ENCODE data around the gene NOB1. TPM values are rescaled to one million over a fixed set of nuclear protein-coding genes. Genes with fewer than 3 reads are reported as not detected.

NOB1 gene
- total and polyA plus RNA-seq, 2 experiments from 2014 or later, result 41.4 to 56.6 TPM

DNA sequence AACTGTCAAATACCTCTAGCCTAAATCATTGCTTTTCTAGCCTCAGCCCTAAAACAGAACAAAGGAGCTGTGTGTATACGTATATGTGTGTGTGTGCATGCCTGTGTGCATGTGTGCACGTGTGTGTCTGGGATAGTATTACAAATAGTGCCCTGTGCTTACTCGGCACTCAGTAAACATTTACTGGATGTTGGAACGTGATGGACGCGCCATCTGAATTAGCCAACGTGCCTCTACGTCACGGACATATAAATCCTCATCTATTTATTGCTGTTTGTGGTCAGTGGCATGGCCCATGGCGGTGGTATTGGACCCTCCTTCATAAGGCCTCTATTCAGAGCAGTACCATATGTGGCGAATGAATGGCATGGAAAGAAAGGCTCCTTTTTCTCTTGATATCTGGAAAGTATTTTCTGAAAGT lies 44.9 kb upstream of the NOB1 start:
- Mint-ChIP-seq H3K27ac (no peak overlapping the region), H3K27me3 (ENCODE audit: insufficient read depth, low read depth, poor library complexity) (no peaks in the 10 kb centered on the region), H3K9me3 (no peaks in the 10 kb centered on the region), H3K4me1 (peaks cover 7% of the 10 kb centered on the region; the same call in 2 of the 3 replicates), H3K36me3 (ENCODE audit: low read depth) (peaks cover 13% of the 10 kb centered on the region), H3K4me3 (no peak overlapping the region)
- Histone ChIP-seq H3K4me2 (no peak overlapping the region), H3K36me3 (ENCODE audit: insufficient read depth) (0 out of 2 replicates have a peak, but pooled peaks cover 3% of the 10 kb centered on the region), H3F3A (replicated peaks; ENCODE audit: low read depth) (no peaks in the 10 kb centered on the region; the same call in 1 of the 2 replicates), H3K27me3 (ENCODE audit: insufficient read depth) (no peaks in the 10 kb centered on the region), H3K4me1 (ENCODE audit: insufficient read depth) (no peaks in the 10 kb centered on the region), H3K9me2 (ENCODE audit: insufficient read depth) (no peaks in the 10 kb centered on the region), H4K20me1 (replicated peaks; ENCODE audit: insufficient read depth) (no peaks in the 10 kb centered on the region), H2AFZ (no peak overlapping the region), H3K4me3 (no peak overlapping the region), H3K27ac (ENCODE audit: low read depth) (no peak overlapping the region), H3K79me2 (replicated peaks; ENCODE audit: insufficient read depth) (no peaks in the 10 kb centered on the region)
- no peak for DNase-seq (ENCODE audit: low spot score)
- no peak for TF ChIP-seq EZH2 (IDR thresholded peaks at IDR 0.05; ENCODE audit: low read depth, unreplicated experiment)
- TF ChIP-seq, protein P1, sequence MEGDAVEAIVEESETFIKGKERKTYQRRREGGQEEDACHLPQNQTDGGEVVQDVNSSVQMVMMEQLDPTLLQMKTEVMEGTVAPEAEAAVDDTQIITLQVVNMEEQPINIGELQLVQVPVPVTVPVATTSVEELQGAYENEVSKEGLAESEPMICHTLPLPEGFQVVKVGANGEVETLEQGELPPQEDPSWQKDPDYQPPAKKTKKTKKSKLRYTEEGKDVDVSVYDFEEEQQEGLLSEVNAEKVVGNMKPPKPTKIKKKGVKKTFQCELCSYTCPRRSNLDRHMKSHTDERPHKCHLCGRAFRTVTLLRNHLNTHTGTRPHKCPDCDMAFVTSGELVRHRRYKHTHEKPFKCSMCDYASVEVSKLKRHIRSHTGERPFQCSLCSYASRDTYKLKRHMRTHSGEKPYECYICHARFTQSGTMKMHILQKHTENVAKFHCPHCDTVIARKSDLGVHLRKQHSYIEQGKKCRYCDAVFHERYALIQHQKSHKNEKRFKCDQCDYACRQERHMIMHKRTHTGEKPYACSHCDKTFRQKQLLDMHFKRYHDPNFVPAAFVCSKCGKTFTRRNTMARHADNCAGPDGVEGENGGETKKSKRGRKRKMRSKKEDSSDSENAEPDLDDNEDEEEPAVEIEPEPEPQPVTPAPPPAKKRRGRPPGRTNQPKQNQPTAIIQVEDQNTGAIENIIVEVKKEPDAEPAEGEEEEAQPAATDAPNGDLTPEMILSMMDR (conservative IDR thresholded peaks at IDR 0.05; ENCODE audit: low read depth in 2 of 2), result no peak
- no peak for TF ChIP-seq ZNF331 (CRISPR knock-in tag; IDR thresholded peaks at IDR 0.05; ENCODE audit: low read depth)
- no peak for TF ChIP-seq NANOG (IDR thresholded peaks at IDR 0.05; ENCODE audit: borderline replicate concordance)
- no peak for TF ChIP-seq CREB1 (CRISPR knock-in tag; IDR thresholded peaks at IDR 0.05; ENCODE audit: low read depth)
- no peak for TF ChIP-seq JUNB (IDR thresholded peaks at IDR 0.05; ENCODE audit: unreplicated experiment)
- no peak for TF ChIP-seq ZNF114 (CRISPR knock-in tag; IDR thresholded peaks at IDR 0.05)
- no peak for TF ChIP-seq POLR2AphosphoS5 (IDR thresholded peaks at IDR 0.05; ENCODE audit: low read depth)
- TF ChIP-seq, protein P2, sequence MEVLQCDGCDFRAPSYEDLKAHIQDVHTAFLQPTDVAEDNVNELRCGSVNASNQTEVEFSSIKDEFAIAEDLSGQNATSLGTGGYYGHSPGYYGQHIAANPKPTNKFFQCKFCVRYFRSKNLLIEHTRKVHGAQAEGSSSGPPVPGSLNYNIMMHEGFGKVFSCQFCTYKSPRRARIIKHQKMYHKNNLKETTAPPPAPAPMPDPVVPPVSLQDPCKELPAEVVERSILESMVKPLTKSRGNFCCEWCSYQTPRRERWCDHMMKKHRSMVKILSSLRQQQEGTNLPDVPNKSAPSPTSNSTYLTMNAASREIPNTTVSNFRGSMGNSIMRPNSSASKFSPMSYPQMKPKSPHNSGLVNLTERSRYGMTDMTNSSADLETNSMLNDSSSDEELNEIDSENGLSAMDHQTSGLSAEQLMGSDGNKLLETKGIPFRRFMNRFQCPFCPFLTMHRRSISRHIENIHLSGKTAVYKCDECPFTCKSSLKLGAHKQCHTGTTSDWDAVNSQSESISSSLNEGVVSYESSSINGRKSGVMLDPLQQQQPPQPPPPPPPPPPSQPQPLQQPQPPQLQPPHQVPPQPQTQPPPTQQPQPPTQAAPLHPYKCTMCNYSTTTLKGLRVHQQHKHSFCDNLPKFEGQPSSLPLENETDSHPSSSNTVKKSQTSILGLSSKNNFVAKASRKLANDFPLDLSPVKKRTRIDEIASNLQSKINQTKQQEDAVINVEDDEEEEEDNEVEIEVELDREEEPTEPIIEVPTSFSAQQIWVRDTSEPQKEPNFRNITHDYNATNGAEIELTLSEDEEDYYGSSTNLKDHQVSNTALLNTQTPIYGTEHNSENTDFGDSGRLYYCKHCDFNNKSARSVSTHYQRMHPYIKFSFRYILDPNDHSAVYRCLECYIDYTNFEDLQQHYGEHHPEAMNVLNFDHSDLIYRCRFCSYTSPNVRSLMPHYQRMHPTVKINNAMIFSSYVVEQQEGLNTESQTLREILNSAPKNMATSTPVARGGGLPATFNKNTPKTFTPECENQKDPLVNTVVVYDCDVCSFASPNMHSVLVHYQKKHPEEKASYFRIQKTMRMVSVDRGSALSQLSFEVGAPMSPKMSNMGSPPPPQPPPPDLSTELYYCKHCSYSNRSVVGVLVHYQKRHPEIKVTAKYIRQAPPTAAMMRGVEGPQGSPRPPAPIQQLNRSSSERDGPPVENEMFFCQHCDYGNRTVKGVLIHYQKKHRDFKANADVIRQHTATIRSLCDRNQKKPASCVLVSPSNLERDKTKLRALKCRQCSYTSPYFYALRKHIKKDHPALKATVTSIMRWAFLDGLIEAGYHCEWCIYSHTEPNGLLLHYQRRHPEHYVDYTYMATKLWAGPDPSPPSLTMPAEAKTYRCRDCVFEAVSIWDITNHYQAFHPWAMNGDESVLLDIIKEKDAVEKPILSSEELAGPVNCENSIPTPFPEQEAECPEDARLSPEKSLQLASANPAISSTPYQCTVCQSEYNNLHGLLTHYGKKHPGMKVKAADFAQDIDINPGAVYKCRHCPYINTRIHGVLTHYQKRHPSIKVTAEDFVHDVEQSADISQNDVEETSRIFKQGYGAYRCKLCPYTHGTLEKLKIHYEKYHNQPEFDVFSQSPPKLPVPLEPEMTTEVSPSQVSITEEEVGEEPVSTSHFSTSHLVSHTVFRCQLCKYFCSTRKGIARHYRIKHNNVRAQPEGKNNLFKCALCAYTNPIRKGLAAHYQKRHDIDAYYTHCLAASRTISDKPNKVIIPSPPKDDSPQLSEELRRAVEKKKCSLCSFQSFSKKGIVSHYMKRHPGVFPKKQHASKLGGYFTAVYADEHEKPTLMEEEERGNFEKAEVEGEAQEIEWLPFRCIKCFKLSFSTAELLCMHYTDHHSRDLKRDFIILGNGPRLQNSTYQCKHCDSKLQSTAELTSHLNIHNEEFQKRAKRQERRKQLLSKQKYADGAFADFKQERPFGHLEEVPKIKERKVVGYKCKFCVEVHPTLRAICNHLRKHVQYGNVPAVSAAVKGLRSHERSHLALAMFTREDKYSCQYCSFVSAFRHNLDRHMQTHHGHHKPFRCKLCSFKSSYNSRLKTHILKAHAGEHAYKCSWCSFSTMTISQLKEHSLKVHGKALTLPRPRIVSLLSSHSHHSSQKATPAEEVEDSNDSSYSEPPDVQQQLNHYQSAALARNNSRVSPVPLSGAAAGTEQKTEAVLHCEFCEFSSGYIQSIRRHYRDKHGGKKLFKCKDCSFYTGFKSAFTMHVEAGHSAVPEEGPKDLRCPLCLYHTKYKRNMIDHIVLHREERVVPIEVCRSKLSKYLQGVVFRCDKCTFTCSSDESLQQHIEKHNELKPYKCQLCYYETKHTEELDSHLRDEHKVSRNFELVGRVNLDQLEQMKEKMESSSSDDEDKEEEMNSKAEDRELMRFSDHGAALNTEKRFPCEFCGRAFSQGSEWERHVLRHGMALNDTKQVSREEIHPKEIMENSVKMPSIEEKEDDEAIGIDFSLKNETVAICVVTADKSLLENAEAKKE (CRISPR knock-in tag; IDR thresholded peaks at IDR 0.05), result no peak
- TF ChIP-seq, protein P3, sequence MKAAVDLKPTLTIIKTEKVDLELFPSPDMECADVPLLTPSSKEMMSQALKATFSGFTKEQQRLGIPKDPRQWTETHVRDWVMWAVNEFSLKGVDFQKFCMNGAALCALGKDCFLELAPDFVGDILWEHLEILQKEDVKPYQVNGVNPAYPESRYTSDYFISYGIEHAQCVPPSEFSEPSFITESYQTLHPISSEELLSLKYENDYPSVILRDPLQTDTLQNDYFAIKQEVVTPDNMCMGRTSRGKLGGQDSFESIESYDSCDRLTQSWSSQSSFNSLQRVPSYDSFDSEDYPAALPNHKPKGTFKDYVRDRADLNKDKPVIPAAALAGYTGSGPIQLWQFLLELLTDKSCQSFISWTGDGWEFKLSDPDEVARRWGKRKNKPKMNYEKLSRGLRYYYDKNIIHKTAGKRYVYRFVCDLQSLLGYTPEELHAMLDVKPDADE (IDR thresholded peaks at IDR 0.05), result no peak
- no peak for TF ChIP-seq STAT1 (IDR thresholded peaks at IDR 0.05; ENCODE audit: unreplicated experiment)
- TF ChIP-seq EZH2phosphoT487 (IDR thresholded peaks at IDR 0.05; ENCODE audit: unreplicated experiment), result no peak
- TF ChIP-seq, protein P4, sequence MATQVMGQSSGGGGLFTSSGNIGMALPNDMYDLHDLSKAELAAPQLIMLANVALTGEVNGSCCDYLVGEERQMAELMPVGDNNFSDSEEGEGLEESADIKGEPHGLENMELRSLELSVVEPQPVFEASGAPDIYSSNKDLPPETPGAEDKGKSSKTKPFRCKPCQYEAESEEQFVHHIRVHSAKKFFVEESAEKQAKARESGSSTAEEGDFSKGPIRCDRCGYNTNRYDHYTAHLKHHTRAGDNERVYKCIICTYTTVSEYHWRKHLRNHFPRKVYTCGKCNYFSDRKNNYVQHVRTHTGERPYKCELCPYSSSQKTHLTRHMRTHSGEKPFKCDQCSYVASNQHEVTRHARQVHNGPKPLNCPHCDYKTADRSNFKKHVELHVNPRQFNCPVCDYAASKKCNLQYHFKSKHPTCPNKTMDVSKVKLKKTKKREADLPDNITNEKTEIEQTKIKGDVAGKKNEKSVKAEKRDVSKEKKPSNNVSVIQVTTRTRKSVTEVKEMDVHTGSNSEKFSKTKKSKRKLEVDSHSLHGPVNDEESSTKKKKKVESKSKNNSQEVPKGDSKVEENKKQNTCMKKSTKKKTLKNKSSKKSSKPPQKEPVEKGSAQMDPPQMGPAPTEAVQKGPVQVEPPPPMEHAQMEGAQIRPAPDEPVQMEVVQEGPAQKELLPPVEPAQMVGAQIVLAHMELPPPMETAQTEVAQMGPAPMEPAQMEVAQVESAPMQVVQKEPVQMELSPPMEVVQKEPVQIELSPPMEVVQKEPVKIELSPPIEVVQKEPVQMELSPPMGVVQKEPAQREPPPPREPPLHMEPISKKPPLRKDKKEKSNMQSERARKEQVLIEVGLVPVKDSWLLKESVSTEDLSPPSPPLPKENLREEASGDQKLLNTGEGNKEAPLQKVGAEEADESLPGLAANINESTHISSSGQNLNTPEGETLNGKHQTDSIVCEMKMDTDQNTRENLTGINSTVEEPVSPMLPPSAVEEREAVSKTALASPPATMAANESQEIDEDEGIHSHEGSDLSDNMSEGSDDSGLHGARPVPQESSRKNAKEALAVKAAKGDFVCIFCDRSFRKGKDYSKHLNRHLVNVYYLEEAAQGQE (IDR thresholded peaks at IDR 0.05; ENCODE audit: unreplicated experiment), result no peak
- no peak for ATAC-seq
